Hematopoietic multipotent progenitor cell treated with erythropoietin and hydrocortisone succinate and interleukin-3 and kit ligand, for 15 days (in vitro differentiated cells): Measurements from ENCODE around the gene GOLPH3.

Source experiments
- DNase-seq: peaks from one replicate; pipeline ENCODE4 v3.0.0-alpha.2; 2015; ENCODE audit warnings: low spot score

Gene GOLPH3

DNA sequence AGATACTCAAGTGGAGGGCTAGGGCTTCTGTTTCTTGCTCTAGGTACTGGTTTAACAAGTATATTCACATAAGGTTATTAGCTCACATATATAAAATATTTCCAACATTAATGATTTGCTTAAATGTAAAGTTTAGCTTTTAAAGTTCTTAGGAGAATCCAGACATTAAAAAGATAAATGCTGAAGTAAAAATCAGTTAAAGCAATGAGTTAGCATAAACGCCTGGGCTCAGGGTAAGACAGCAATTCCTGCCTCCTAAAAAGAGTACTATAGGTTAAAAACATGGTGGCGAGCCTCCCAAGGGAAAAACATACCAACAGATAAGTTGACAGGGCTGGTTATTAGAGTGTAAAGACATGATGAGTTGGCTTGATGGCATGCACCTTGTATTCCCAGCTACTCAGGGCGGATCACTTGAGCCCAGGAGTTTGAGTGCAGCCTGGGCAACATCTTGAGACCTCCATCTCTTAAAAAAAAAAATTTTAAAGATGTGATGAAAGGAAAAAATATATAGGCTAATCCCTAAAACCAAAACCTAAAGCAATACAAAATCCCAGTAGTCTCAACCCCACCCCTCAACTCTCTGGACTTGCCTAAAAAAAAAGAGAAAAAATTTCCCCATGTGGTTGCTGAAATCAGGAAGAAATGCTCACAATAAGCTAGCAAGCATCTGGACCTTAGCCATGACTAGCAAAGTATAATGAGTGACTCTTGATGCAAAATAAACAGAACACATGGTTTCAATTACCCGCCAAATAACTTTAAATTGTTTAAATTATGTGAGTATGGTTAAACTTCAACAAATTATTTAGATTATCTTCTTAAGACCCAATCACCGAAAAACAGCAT, 3.6 kb downstream of the GOLPH3 start:
- DNase-seq, result no peak

DNA sequence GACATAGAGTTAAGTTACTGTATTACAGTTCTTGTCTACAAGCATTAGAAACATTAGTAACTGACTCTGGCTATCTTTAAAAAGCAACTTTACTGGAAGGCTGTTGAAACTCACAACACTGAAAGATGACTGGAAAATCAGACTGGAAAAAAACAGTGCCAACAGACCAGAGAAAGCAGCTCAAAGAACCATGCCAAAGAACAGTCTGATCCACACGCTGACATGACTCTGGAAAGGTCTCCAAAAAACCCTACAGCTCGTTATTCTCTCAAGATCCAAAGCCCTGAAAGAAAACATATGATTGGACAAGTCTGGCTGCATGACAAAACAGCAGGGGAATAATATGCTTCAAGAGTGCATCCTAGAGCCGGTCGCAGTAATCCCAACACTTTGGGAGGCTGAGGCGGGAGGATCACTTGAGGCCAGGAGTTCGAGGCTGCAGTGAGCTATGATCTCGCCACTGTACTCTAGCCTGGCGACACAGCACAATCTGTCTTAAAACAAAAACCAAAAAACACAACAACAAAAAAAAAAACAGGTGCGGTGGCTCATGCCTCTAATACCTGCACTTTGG, 5.6 kb downstream of the GOLPH3 start:
- no peak for DNase-seq

DNA sequence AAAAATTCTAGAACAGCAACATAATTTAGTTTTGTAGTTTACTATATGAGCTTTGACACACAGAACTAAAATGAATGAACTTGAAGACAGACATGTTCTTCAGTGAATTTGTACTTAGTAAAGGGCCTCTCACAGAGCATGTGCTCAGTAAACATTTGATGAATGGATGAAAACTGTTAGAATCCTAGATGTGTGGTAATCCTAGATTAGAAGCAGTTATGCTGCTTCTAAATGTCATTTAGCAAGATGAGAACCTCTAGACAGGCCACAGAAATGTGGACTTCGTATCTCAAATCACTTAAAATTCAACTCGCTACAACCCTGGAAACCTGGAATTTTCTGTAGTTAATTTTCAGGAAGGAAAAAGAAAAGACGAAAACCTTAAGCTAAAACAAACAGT, 8.5 kb downstream of the GOLPH3 start:
- no peak for DNase-seq

DNA sequence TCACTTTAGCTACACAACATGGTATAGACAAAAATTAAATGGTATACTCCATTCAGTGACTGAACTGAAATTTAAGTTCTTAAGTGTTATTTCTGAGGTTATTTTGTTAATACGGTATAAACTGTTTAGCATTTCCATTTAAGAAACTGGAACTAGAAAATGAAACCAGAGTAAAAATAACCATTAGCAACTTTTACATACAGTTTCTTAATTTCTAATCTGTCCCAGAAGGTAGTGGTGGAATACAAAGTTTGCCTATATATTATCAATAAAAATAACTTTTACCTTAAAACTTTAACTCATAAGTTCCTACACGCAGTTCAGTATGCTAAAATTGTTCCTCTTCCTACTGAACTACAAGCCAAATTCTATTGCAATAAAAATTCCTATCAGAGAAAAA, 10.3 kb downstream of the GOLPH3 start:
- no peak for DNase-seq

DNA sequence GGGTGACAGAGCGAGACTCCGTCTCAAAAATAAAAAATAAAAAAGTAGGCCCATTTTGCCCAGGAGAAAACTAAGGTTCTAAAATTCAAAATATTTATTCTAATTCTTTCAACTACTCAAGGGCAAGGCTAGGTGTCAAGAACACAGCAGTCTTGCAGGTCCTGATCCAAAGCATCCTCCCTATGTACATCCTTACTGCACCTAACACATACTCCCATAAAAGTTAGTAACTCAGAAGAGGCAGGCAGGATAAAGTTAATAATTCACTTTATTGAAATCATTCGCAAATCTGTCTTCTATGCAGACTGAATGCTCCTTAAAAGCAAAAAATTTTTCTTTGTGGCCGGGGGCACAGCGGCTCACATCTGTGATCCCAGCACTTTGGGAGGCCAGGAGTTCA, 11.1 kb downstream of the GOLPH3 start:
- DNase-seq, result no peak

GRCh38 chr5:32160228-32160627, 13.9 kb downstream of the GOLPH3 start:
- DNase-seq, result no peak

DNA sequence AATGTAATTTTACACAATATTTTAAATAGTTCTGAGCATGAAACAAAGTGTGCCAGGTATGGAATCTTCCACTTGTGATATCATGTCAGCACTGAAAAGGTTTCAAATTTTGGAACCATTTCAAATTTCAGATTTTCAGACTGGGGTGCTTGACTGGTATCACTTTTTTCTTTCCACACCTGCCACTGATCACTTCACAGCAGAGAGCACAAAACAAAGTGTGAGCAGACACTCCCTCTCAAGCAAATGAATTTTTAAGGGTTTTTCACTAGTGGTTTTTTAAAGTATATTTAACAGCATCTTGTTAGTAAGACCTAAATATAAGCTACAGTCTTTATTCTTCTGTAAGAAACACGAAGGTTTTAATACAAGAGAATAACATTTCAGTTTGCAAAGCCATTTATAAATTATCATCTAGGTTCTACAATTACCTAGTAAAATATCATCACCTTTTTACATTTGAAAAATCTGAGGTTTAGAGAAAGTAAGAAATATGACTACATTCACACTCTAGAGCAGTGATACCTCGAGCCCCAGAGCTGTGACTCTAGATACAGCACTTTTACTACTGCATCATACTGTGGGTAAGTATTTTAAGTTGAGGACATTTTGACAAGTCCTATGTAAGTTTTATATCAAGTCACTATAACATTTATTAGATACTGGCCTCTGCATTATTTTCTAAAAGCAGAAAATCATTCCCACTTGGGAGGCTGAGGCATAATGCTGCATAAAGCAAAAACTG, 14.6 kb downstream of the GOLPH3 start:
- DNase-seq, result no peak

DNA sequence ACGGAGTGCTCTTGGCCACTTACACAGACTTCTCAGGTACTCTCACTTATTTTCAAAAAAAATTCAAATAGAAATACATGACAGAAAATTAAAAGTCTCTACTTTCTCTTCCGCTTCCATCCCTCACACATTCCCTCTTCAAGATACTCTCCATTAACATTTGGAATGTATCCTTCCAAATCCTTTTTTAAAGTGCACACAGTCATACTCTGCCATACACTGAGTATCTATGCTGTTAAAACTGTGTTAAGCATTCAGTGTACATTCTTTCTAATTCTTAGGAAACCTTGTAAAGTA, 15.5 kb downstream of the GOLPH3 start:
- no peak for DNase-seq

- DNase-seq, result no peak
Measured at GRCh38 chr5:32157078-32157477, 17.0 kb downstream of the GOLPH3 start.

GRCh38 chr5:32156635-32157034, 17.5 kb downstream of the GOLPH3 start:
- DNase-seq, result no peak

GRCh38 chr5:32155211-32155610, 18.9 kb downstream of the GOLPH3 start:
- DNase-seq, result no peak

- no peak for DNase-seq
Measured at GRCh38 chr5:32153723-32154122, 20.4 kb downstream of the GOLPH3 start.

DNA sequence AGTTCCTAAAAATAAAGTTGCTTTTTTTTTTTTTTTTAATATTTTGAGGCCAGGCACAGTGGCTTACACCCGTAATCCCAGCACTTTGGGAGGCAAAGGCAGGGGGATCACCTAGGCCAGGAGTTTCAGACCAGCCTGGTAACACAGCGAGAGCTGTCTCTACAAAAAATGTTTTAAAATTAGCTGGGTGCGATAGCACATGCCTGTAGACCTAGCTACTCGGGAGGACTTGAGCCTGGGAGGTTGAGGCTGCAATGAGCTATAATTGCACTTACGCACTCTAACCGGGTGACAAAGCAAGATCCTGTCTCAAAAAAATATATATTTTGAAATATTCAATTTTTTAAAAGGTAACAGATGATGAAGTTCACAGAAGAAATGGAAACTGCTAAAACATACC, 22.9 kb downstream of the GOLPH3 start:
- no peak for DNase-seq

DNA sequence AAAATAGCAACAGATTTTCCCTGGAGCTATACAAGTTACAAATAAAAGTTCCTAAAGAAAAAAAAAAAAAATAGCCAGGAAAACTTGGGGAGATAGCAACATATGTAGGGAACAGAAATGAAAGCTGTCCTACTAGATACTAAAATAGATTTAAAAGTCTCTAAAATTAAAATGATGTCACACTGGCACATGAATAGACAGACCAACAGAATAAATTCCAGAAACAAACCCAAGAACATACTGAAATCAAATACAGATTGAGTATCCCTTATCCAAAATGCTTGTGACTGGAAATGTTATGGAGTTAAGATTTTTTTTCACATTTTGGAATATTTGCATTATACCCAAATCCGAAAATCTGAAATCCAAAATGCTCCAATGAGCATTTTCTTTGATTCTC, 23.8 kb downstream of the GOLPH3 start:
- no peak for DNase-seq

DNA sequence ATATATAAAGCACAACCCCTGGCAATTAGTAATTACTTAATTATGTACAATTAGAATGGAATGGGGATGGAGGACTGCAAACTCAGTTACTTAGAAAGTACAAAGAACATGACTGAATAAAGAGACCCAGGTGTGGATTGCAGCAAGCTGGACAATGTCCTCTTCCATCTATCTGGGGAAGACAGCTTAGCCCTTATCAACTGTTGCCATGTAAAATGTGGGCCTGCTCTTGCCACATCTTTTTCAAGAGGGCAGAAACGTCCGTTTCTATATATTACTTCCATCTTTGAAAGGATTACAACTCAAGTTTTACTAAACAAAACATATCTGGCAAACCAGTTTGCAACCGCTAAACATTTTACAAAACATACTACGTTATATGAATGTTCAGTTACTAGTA, 26.2 kb downstream of the GOLPH3 start:
- DNase-seq, result peak; percentile 31

GRCh38 chr5:32147236-32147635, 26.9 kb downstream of the GOLPH3 start:
- no peak for DNase-seq

DNA sequence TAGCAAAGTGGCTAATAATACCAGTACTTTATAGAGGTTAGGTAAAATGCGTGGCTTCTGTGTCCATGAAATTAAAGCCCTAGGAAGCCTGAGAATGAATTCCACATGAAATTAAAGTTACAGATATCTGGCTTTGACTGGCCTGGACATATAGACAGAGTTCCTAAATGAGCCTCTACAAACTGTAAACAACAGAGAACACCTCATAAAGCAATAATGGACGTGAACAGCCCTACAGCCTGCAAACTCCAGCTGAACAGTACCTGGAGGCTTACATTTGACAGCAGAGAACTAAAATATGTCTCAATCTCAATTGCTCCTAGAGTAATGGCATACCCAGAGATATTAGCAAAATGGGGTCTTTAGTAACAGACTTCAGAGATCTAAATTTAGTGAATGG, 28.7 kb downstream of the GOLPH3 start:
- no peak for DNase-seq

GRCh38 chr5:32144378-32145207, 29.5 kb downstream of the GOLPH3 start:
- no peak for DNase-seq

DNA sequence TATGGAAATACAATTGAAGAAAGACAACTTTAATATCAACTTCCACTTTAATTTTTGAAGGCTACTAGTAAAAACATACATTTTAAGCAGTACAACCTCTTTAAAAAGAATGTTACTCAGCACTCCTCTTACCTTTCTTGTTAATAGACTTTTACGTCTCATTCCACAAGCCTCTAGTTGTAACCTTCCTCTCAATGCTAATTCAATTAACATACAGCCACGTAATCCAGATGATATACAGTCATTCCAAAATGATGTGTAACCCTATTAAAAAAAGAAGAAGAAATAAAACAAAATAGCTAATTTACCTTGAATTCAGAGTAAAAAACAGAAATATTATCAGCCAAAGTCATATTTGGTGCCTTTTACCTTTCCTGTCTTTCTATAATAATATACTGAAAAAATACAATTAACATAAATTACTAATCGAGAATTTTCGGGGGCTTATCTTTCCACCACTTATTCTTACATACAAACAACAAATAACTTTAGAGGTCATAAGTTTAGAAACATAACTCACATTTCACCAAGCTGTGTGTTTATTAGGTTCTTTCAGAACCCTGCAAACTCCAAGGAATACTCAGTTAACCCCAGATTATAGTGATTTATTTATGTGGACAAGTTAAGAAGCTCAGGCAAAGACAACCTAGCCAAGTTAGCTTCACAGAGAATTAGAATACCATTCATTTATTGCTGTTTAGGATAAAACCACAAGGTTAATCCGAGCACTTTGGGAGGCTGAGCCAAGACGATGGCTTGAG, 30.3 kb downstream of the GOLPH3 start:
- DNase-seq, result no peak

DNA sequence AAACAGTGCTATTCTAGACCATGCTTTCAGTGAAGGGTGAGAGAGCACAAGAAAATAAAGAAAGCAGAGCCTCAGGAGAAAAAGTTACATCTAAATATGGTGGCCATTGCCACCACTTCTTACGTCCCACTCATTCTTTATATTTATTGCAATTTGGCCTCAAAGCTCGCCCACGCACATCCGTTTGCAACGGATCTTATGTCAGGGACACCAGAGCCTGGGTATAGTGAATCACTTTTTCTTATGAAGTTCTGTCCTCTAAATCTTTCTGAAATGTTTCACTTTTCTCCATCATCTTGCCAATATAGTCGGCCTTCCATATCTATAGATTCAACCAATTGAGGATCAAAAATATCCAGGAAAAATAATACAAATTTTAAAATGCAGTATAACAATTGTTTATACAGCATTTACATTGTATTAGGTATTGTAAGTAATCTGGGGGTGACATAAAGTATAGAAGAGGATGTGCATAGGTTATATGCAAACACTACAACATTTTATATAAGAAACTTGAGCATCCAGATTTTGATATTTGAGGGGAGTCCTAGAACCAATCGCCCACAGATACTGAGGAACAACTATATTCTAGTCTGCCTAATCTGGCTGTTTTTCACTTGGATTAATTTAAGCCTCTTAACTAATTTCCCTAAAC, 35.2 kb downstream of the GOLPH3 start:
- DNase-seq, result no peak

GRCh38 chr5:32136342-32136741, 37.8 kb downstream of the GOLPH3 start:
- no peak for DNase-seq
